H1 (cell line): ENCODE results near the gene DLK1. TPM values are rescaled to one million over a fixed set of nuclear protein-coding genes. Genes with fewer than 3 reads are reported as not detected.

Experiments
- CTCF ChIA-PET: fragments of 300-600 bp; sonication (Branson Sonifier 250); formaldehyde crosslinking; loops from one replicate; lab custom pipeline; 2021; ENCODE audit not compliant: partially characterized antibody; lab: Charles Lee
- POLR2A ChIA-PET: fragments of 300-600 bp; sonication (Branson Sonifier 250); formaldehyde crosslinking; loops from one replicate; lab custom pipeline; 2021; ENCODE audit warnings: inconsistent platforms; ENCODE audit not compliant: partially characterized antibody; lab: Charles Lee
- DNase-seq, 2 experiments: peaks; one replicate each; pipeline versions ENCODE4 v3.0.0 to v3.0.0-alpha.2; 2010 to 2022; ENCODE audit warnings: low spot score in 2 of 2, low read depth in 1 of 2, mixed read lengths in 1 of 2
- FAIRE-seq: peaks from 2 replicates; lab custom pipeline; 2011; peaks lifted over from hg19 to GRCh38; lab: Jason Lieb, UNC
- H2AFZ ChIP-seq: 2 replicates; pipeline ENCODE4 v1.8.1; 2012; ENCODE audit warnings: low read length, inconsistent platforms
- H2AK5ac ChIP-seq: 2 replicates; pipeline ENCODE4 v1.6.1; 2013; ENCODE audit warnings: low read depth, low read length
- H2BK120ac ChIP-seq: replicated peaks from 2 replicates; pipeline ENCODE3; 2013; ENCODE audit warnings: low read depth, low read length, inconsistent platforms
- H2BK12ac ChIP-seq: 2 replicates; pipeline ENCODE4 v1.6.1; 2013; ENCODE audit warnings: low read depth, low read length
- H2BK15ac ChIP-seq: 2 replicates; pipeline ENCODE4 v1.6.1; 2013; ENCODE audit warnings: low read length
- H2BK20ac ChIP-seq: 2 replicates; pipeline ENCODE4 v1.6.1; 2013; ENCODE audit warnings: low read length
- H2BK5ac ChIP-seq: 2 replicates; pipeline ENCODE4 v1.6.1; 2013; ENCODE audit warnings: low read depth, low read length
- H3K14ac ChIP-seq: 2 replicates; pipeline ENCODE4 v1.6.1; 2013; ENCODE audit warnings: inconsistent platforms; ENCODE audit not compliant: insufficient read length
- H3K18ac ChIP-seq: 2 replicates; pipeline ENCODE4 v1.6.1; 2013; ENCODE audit warnings: low read length; ENCODE audit errors: extremely low read depth
- H3K23ac ChIP-seq: 2 replicates; pipeline ENCODE4 v1.6.1; 2013; ENCODE audit warnings: inconsistent platforms; ENCODE audit not compliant: insufficient read length
- H3K23me2 ChIP-seq: 2 replicates; pipeline ENCODE4 v1.6.1; 2013; ENCODE audit warnings: low read depth, low read length
- H3K27ac ChIP-seq: 2 replicates; pipeline ENCODE4 v1.6.1; 2011; ENCODE audit warnings: low read depth, low read length, inconsistent platforms
- H3K27me3 ChIP-seq, 4 experiments: replicated peaks in 1 of 4; 1 replicate in 1 of 4; 2 replicates in 3 of 4; pipeline versions ENCODE4 v1.6.1 to v1.8.1; 2011 to 2013; ENCODE audit warnings: low read length in 3 of 4, mild to moderate bottlenecking in 3 of 4, inconsistent platforms in 2 of 4, mixed read lengths in 2 of 4, moderate library complexity in 1 of 4; ENCODE audit not compliant: control insufficient read depth in 3 of 4, insufficient read depth in 3 of 4; ENCODE audit errors: extremely low read depth in 1 of 4
- H3K36me3 ChIP-seq, 4 experiments: 2 replicates each; pipeline versions ENCODE4 v1.6.1 to v1.8.1; 2011 to 2013; ENCODE audit warnings: mild to moderate bottlenecking in 4 of 4, low read length in 3 of 4, moderate library complexity in 2 of 4, control low read depth in 1 of 4, inconsistent platforms in 1 of 4; ENCODE audit not compliant: insufficient read depth in 4 of 4, control insufficient read depth in 2 of 4
- H3K4ac ChIP-seq: replicated peaks from 2 replicates; pipeline ENCODE3; 2013; ENCODE audit warnings: low read length, low read depth, mixed read lengths, inconsistent platforms; ENCODE audit not compliant: insufficient read length
- H3K4me1 ChIP-seq, 4 experiments: replicated peaks in 1 of 4; 1 replicate in 1 of 4; 2 replicates in 3 of 4; pipeline versions ENCODE4 v1.6.1 to v1.8.1; 2011 to 2013; ENCODE audit warnings: low read length in 3 of 4, inconsistent platforms in 2 of 4, mixed read lengths in 1 of 4; ENCODE audit not compliant: insufficient read depth in 4 of 4, control insufficient read depth in 3 of 4
- H3K4me2 ChIP-seq, 2 experiments: 2 replicates each; pipeline versions ENCODE4 v1.6.1 to v1.8.1; 2011 to 2013; ENCODE audit warnings: low read depth in 2 of 2, low read length in 2 of 2, control low read depth in 1 of 2, inconsistent platforms in 1 of 2, mild to moderate bottlenecking in 1 of 2; ENCODE audit not compliant: insufficient read depth in 1 of 2
- H3K4me3 ChIP-seq, 4 experiments: fragments of 200-600, 300-600 bp in 1 of 4; sonication (generic), shearing (Covaris generic), sonication (Bioruptor Twin) in 1 of 4; 2 replicates each; pipeline versions ENCODE4 v1.5.1 to v1.8.1; 2011 to 2016; ENCODE audit warnings: low read length in 4 of 4, low read depth in 3 of 4, control low read depth in 2 of 4, inconsistent platforms in 2 of 4, mild to moderate bottlenecking in 2 of 4, mixed read lengths in 1 of 4, moderate library complexity in 1 of 4; ENCODE audit not compliant: insufficient read depth in 2 of 4; ENCODE audit errors: extremely low read depth in 1 of 4
- H3K56ac ChIP-seq: replicated peaks from 2 replicates; pipeline ENCODE3; 2013; ENCODE audit warnings: low read depth, mild to moderate bottlenecking, mixed read lengths, low read length, inconsistent platforms; ENCODE audit not compliant: insufficient read length
- H3K79me1 ChIP-seq: 2 replicates; pipeline ENCODE4 v1.6.1; 2013; ENCODE audit warnings: low read depth, low read length, control low read depth
- H3K79me2 ChIP-seq, 2 experiments: 2 replicates each; pipeline versions ENCODE4 v1.6.1 to v1.8.1; 2012 to 2013; ENCODE audit warnings: low read length in 2 of 2, mild to moderate bottlenecking in 2 of 2, inconsistent platforms in 1 of 2; ENCODE audit not compliant: insufficient read depth in 2 of 2, control insufficient read depth in 1 of 2
- H3K9ac ChIP-seq, 4 experiments: replicated peaks in 1 of 4; 1 replicate in 1 of 4; 2 replicates in 3 of 4; pipeline versions ENCODE4 v1.6.1 to v1.8.1; 2011 to 2013; ENCODE audit warnings: low read depth in 3 of 4, low read length in 3 of 4, control low read depth in 2 of 4, mild to moderate bottlenecking in 2 of 4, moderate library complexity in 2 of 4, inconsistent platforms in 1 of 4; ENCODE audit errors: extremely low read depth in 1 of 4
- H3K9me3 ChIP-seq, 2 experiments: 2 replicates each; pipeline versions ENCODE4 v1.6.1 to v1.8.1; 2012 to 2013; ENCODE audit warnings: mild to moderate bottlenecking in 2 of 2, moderate library complexity in 2 of 2, control low read depth in 1 of 2, inconsistent platforms in 1 of 2, low read depth in 1 of 2, low read length in 1 of 2, mixed read lengths in 1 of 2; ENCODE audit not compliant: insufficient read depth in 2 of 2
- H4K20me1 ChIP-seq, 2 experiments: replicated peaks in 1 of 2; 2 replicates each; pipeline versions ENCODE3 to v1.8.1; 2011 to 2013; ENCODE audit warnings: inconsistent platforms in 2 of 2, low read length in 2 of 2, mild to moderate bottlenecking in 1 of 2; ENCODE audit not compliant: insufficient read depth in 2 of 2, control insufficient read depth in 1 of 2
- H4K5ac ChIP-seq: 2 replicates; pipeline ENCODE4 v1.6.1; 2013; ENCODE audit warnings: low read length, low read depth, mixed read lengths, inconsistent platforms; ENCODE audit not compliant: insufficient read length
- H4K8ac ChIP-seq: 2 replicates; pipeline ENCODE4 v1.8.0; 2013; ENCODE audit warnings: mild to moderate bottlenecking, moderate library complexity, low read length, inconsistent platforms; ENCODE audit not compliant: insufficient read depth; ENCODE audit errors: extremely low read depth
- H4K91ac ChIP-seq: replicated peaks from 2 replicates; pipeline ENCODE3; 2013; ENCODE audit warnings: low read length, mixed read lengths, inconsistent platforms; ENCODE audit not compliant: insufficient read length
- WGBS, 2 experiments: shearing (Covaris generic) in 1 of 2; methylation state at CpG; one replicate each; pipeline versions ENCODE4 v1.1.6 to v1.1.7; 2013 to 2015; ENCODE audit warnings: low lambda C conversion rate in 2 of 2, mixed read lengths in 2 of 2, inconsistent platforms in 1 of 2, low coverage in 1 of 2, missing lambda C conversion rate in 1 of 2; ENCODE audit not compliant: insufficient replicate concordance in 2 of 2, insufficient coverage in 1 of 2, insufficient read length in 1 of 2; ENCODE audit errors: extremely low coverage in 1 of 2, missing lambda C conversion rate in 1 of 2; 5-methylcytosine and 5-hydroxymethylcytosine counted together
- polyA plus RNA-seq, 7 experiments: library from polyadenylated mRNA; depleted of rRNA in 3 of 7; stranded (reverse) in 5 of 7; unstranded in 2 of 7; fragments of >200 nt in 5 of 7; fragments of 200-250 nt in 2 of 7; gene quantifications; 1 replicate in 5 of 7; 2 replicates in 1 of 7; 4 replicates in 1 of 7; pipeline versions ENCODE4 v1.2.1 to v1.2.3, GENCODE V29; 2011 to 2013; ENCODE audit warnings: missing spikeins in 2 of 7, mixed read lengths in 2 of 7
- total RNA-seq: library from RNA; stranded (reverse); fragmentation: NEBNext Ultra II Directional; extraction: Animal tissue kit (Norgen Biotek cat#: 25700); gene quantifications from 2 replicates; pipeline ENCODE4 v1.2.1, GENCODE V29; 2021

DLK1 gene
- total and polyA plus RNA-seq, 2 of the 8 experiments (the other 6 are each of a cell fraction or from before 2014, with no cell fraction given), result 1.3 to 2.4 TPM

GRCh38 chr14:100755649-100756048 is 29.0 kb downstream of the DLK1 start:
- H4K5ac ChIP-seq, result no peak overlapping the region
- no peak overlapping the region for H2BK20ac ChIP-seq
- H3K4me3 ChIP-seq, result no peak overlapping the region
- no peak overlapping the region for H2BK12ac ChIP-seq
- H3K23me2 ChIP-seq, result no peaks in the 10 kb centered on the region
- no peak overlapping the region for H4K91ac ChIP-seq
- H3K36me3 ChIP-seq, result no peaks in the 10 kb centered on the region
- no peak overlapping the region for H3K18ac ChIP-seq
- POLR2A ChIA-PET, result no interaction called here
- H2AFZ ChIP-seq, result no peak overlapping the region
- no peak for DNase-seq
- 96% methylated on average over 1 of the region's 1 CpG; no CpG with 5 or more reads in 1 of the 2 experiments for WGBS, 2 experiments
- 0 out of 4 replicates have a peak, but pooled peaks cover 0 to 4% of the 10 kb centered on the region in 2 experiments for H3K9me3 ChIP-seq
- no peaks in the 10 kb centered on the region for H3K27me3 ChIP-seq
- no peak for FAIRE-seq
- no peak overlapping the region for H3K56ac ChIP-seq
- no peaks in the 10 kb centered on the region for H3K79me1 ChIP-seq
- no peak overlapping the region for H2AK5ac ChIP-seq
- no peak overlapping the region for H3K9ac ChIP-seq
- no peak overlapping the region for H3K4me2 ChIP-seq
- H3K4me1 ChIP-seq, result no peaks in the 10 kb centered on the region
- H4K8ac ChIP-seq, result no peak overlapping the region
- no peak overlapping the region for H3K27ac ChIP-seq
- H3K14ac ChIP-seq, result no peak overlapping the region
- CTCF ChIA-PET, result interaction anchor here (1.8 kb wide), 1 partner anchor 93 kb away, joined by 4 read pairs; no protein-coding TSS in a partner anchor
- no peaks in the 10 kb centered on the region for H3K79me2 ChIP-seq
- no peak overlapping the region for H2BK5ac ChIP-seq
- H3K4ac ChIP-seq, result no peak overlapping the region
- no peak overlapping the region for H2BK120ac ChIP-seq
- H4K20me1 ChIP-seq, result no peaks in the 10 kb centered on the region
- no peak overlapping the region for H2BK15ac ChIP-seq
- no peak overlapping the region for H3K23ac ChIP-seq
